Neural cell (in vitro differentiated cells): ENCODE results near the gene FSIP1.

Experiments
- EZH2 ChIP-seq: fragments of 200-600, 300-800 bp; shearing (Covaris generic), sonication (generic); IDR thresholded peaks from 2 replicates; pipeline ENCODE4 v1.6.1; 2014; ENCODE audit warnings: antibody characterized with exemption, low read length, borderline replicate concordance, mild to moderate bottlenecking; ENCODE audit not compliant: insufficient read depth, poor library complexity, severe bottlenecking
- RAD21 ChIP-seq: fragments of 450-650 bp; conservative IDR thresholded peaks from 2 replicates; pipeline ENCODE4 v1.6.1; 2014; ENCODE audit warnings: antibody characterized with exemption, mild to moderate bottlenecking, moderate library complexity
- TF ChIP-seq, protein P1 (sequence below): fragments of 450-650 bp; IDR thresholded peaks from 2 replicates; pipeline ENCODE4 v1.5.1; 2014; ENCODE audit warnings: antibody characterized with exemption, mild to moderate bottlenecking, moderate library complexity; ENCODE audit not compliant: poor library complexity, severe bottlenecking

DNA sequence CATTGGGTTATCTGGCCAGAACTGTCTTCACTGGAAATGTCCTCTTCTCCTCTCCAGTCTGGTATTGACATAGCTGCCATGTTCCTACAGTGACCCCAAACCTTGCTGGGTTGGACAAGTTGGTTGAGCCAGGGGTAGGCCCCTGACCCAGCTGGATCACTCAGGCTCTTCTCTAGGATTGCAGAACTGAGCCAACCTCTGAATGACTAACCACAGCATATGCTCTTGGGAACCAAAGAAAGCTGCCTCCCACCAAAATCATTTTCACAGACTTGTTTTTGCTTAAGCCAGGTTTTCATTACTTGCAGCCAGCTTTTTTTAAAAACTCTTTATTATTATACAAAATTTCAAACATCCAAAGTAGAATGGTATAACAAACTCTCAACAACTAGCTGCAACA is 41.4 kb downstream of the FSIP1 start:
- no peak for TF ChIP-seq EZH2
- TF ChIP-seq, protein P1, sequence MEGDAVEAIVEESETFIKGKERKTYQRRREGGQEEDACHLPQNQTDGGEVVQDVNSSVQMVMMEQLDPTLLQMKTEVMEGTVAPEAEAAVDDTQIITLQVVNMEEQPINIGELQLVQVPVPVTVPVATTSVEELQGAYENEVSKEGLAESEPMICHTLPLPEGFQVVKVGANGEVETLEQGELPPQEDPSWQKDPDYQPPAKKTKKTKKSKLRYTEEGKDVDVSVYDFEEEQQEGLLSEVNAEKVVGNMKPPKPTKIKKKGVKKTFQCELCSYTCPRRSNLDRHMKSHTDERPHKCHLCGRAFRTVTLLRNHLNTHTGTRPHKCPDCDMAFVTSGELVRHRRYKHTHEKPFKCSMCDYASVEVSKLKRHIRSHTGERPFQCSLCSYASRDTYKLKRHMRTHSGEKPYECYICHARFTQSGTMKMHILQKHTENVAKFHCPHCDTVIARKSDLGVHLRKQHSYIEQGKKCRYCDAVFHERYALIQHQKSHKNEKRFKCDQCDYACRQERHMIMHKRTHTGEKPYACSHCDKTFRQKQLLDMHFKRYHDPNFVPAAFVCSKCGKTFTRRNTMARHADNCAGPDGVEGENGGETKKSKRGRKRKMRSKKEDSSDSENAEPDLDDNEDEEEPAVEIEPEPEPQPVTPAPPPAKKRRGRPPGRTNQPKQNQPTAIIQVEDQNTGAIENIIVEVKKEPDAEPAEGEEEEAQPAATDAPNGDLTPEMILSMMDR = no peak
- no peak for TF ChIP-seq RAD21
